H54 (cell line): Measurements from ENCODE around the gene SIGLEC5.

Experiments used
- DNase-seq: peaks from one replicate; pipeline ENCODE4 v3.0.0; 2011; ENCODE audit warnings: low spot score, mixed read lengths; ENCODE audit not compliant: insufficient read length
- FAIRE-seq: peaks from 3 replicates; lab custom pipeline; 2011; peaks lifted over from hg19 to GRCh38; lab: Jason Lieb, UNC
- POLR2A ChIP-seq: IDR thresholded peaks from 2 replicates; pipeline ENCODE4 v1.6.1; 2011; ENCODE audit warnings: low read depth, mild to moderate bottlenecking, low read length

SIGLEC5 gene

DNA sequence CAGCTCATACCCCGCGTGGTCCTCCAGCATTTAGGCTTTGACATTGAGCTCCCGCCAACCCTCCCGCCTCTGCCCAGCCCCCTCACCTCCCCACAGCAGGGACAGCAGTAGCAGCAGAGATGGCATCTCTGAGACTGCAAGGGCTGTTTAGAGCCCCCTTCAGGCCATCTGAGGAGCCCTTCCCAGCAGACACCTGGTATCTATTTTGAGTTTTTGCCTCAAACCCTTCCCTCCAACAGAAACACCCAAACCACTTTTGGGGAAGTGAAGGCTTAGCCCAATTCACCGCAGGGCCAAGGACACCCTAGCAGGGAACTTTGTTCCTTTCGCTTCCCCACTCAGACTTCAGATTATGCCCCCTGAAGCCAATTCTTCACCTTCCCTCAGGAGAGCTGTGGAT is 65.4 kb downstream of the SIGLEC5 start:
- DNase-seq (no peak), FAIRE-seq (no peak)
- TF ChIP-seq POLR2A = no peak
